Measurements from ENCODE around the gene RMND5B.
"Not testable (repeated sequence)": the region's sequence is repeated elsewhere in the genome, so short reads cannot be mapped to it uniquely, and the experiment has no call there.

The RMND5B gene

DNA sequence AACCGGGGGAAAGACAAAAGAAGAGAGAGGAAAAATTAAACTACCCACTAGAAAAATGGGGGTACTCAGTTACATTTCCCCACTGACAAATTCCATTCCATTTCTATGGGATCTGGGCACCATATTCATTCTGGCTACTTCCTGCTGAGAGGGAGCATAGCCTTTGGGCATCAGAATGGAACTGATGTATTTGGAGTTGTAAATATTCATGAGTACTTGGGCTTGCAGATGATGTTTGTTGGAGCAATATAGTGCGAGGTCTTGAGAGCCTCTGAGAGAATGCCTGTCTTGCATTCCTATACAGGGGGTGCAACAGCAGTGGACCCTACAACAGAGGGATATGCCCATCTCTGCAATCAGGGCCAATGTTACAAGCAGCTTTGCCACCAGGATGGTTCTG lies 39.6 kb downstream of the RMND5B start:
- no peak for DNase-seq (ENCODE audit: low spot score)

DNA sequence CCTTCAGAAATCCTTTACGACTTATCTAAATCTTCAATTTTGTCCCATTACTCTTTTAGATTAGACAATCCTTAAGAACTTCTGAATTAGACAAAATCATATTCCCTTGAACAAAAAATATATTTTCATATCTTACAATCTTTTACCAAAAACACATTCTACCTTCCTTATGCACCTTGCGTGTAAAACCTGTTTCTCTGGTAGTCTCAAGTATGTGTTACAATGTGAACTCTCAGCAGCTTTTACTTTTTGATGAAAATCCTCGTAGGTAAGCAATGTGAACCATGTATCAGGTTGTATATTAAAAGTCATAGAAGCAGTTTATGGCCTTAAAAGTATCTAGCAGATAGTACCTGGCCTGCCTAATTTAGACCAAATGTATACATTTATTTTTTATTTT lies 43.6 kb downstream of the RMND5B start:
- no peak for DNase-seq (ENCODE audit: low spot score)

DNA sequence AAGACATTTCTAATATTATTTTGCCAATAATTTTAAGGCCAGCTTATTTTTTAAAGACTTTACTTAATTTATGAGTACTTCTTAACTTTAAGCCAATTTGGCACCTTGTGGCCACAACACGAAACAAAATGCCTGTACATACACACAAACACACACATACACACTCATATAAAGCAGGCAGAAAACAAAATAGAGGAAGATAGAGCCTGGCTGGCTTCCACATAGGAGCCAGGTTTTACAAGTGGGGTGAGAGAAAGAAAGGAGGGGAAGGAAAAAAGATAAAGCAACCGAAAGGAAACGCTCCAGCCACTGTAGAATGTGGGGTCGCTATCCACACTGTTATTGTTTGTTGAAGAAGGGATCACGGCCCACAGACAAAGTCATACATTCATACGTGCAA lies 46.0 kb downstream of the RMND5B start:
- no peak for DNase-seq (ENCODE audit: low spot score)

DNA sequence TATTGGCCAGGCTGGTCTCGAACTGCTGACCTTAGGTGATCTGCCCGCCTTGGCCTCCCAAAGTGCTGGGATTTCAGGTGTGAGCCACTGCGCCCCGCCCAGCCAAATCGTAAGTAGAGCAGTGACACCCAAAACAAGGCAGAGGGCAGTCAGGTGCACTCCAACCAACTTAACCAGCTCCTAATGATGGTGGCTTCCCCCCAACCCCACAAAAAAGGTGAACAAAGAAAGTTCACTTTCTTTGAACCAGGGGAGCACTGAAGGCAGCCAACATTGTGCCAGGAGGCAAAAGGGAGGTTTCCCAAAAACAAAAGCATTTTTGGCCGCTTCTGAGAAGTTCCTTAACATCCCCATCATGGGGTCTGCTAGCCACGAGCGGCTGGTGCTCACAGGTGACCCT lies 46.8 kb downstream of the RMND5B start:
- DNase-seq (ENCODE audit: low spot score): no peak

DNA sequence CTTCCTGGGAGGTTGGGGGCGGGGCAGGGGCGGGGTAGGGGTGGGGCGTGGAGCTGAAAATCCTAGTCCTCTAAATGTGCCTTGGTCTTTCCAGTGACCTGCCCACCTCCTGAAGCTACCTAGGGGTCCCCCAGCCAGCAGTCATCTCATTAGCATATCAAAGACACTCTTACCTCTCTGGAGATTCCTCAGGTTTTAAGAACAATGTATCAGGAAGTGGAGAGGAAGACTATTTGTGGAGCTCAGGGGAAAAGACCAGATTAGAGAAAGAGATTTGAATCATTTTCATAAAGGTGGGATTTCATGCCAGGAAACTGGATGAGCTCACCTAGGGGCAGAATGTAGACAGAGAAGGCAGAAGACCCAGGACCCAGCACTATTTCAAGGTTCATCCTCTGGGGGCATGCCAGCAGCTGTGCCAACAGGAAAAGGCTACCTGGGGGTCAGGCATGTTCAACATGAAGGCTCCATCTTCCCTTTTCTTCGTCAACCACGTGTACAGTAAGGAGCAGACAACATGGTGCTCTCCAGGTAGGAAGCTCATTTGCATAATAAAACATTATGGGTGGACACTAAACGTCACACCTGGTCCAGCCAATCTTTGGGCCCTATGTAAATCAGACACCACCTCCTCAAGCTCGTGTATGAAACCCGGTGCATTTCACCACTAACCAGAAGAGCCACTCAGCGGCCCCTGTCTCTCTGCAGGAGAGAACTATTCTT lies 49.5 kb downstream of the RMND5B start:
- DNase-seq (ENCODE audit: low spot score): no peak

DNA sequence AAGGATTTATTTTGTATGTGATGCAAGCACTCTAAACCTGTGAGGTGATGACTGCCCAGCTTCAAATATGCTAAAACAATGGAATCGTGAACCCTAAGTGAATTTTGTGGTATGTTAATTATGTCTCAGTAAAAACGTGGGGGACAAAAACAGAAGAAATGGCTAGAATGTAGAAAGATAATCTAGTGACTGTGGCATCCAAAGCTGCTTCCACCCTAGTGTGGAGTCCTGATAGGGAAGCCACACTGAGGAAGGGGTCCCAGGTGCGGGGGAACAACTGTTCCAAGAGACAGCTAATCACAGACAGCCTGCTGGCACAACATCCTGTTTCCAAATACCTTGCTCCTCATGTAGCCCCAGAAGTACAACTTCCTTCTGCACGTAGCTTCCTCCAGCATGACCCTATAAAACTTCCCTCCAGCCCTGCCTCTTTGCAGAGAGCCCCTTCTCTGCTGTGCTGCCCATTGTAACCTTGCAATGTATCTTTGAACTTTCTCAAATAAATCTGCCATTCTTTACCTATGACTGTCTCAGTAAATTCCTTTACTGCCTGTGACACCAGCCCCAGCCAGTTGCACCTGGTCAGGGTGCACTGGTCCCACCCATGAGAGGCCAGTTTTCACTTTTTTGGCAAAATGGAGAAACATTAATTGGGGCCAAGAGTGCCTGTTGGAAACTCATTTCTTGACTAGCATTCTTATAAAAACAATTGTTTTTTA lies 51.5 kb downstream of the RMND5B start:
- no peak for DNase-seq (ENCODE audit: low spot score)

DNA sequence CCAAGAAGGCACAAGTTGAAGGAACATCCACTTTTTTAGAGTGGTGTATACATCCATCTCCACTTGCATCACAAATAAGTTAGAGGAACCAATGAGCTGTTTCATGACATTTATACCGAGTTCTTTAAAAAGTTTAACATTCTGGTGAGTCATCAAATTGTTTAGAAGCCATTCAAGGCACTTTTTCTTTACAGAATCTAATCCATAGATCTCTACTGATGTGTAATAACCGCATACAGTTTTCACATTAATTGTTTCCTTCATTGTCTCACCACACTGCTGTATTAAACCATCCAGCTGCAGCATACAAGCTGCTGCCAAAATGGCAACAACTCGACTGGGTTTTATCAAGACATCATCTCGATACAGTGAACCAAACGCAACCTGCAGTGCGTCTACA lies 55.6 kb downstream of the RMND5B start:
- no peak for DNase-seq (ENCODE audit: low spot score)

DNA sequence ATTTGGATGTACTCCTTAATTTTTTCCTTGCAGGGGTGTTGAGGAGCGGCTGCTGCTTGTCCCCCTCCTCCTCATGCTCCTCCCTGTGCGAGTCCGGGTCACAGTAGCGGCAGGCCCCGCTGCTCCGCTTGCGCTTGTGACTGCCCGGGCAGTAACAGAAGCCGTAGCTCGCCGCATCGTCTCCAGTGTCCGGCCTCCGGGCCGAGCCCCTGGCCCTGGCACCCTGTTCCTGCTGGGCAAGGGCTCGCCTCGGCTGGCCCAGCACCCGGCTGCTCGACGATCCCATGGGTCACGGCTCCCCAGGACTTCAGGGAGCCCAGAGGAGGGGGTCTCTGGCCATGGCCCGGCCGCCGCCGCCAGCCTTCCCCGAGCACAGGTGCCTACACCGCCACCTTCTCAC lies 56.2 kb downstream of the RMND5B start, which contains the start of gene GMCL2:
GMCL2 (minus strand) TSS at position 358 of the 400 bp plus-strand sequence; CDS start at position 286, 72 bp downstream.
- DNase-seq (ENCODE audit: low spot score): no peak

DNA sequence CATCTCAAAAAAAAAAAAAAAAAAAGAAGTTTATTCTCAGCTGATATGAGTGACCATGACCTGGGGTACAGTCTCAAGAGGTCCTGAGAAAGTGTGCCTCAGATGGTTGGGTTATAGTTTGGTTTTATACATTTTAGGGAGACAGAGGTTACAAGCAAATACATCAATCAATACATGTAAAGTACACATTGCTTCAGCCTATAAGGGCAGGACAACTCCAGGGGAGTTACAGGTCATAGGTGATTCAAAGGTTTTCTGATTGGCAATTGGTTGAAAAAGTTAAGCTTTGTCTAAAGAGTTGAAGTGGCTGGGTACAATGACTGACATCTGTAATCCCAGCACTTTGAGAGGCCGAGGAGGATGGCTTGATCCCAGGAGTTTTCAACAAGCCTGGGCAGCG lies 58.6 kb downstream of the RMND5B start:
- DNase-seq (ENCODE audit: low spot score): no peak

DNA sequence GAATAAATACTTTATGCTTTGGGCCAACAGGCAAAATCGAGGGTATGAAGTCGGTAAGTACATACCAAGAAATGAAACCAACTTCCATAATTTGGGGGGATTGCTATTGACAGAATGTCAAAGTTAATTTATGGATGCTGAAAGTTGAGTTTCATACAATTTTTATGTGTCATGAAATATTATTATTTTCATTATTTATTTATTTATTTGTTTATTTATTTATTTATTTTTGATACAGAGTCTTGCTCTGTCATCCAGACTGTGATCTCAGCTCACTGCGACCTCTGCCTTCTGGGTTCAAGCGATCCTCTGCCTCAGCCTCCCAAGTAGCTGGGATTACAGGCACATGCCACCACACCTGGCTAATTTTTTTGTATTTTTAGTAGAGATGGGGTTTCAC lies 60.8 kb downstream of the RMND5B start:
- DNase-seq (ENCODE audit: low spot score): no peak

DNA sequence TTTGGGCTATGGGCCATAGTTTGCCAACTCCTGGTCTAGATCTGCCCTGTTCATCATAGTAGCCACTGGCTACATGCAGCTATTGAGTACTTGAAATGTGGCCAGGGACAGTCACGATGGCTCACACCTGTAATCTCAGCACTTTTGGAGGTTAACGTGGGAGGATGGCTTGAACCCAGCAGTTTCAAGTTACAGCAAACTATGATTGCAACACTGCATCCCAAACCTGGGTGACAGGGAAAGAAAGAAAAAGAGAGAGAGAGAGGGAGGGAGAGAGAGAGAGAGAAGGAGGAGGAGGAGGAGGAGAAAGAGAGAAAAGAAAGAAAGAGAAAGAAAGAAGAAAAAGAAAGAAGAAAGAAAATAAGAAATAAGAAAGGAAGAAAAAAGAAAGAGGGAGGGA lies 61.4 kb downstream of the RMND5B start:
- DNase-seq (ENCODE audit: low spot score): no peak

DNA sequence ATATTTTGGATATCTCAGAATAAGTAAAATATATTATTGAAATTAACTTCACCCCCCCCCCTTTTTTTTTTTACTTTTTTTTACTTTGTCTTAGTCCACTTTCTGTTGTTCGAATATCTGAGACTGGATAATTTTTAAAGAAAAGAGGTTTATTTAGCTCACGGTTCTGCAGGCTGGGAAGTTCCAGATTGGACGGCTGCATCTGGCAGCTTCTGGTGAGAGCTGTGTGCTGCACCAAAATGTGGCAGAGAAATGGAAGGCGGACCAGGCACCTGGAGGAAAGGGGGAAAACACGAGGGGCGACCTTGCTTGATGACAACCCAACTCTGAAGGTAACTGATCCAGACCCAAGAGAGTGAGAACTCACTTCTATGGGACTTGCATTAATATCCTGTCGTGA lies 62.0 kb downstream of the RMND5B start:
- no peak for DNase-seq (ENCODE audit: low spot score)

DNA sequence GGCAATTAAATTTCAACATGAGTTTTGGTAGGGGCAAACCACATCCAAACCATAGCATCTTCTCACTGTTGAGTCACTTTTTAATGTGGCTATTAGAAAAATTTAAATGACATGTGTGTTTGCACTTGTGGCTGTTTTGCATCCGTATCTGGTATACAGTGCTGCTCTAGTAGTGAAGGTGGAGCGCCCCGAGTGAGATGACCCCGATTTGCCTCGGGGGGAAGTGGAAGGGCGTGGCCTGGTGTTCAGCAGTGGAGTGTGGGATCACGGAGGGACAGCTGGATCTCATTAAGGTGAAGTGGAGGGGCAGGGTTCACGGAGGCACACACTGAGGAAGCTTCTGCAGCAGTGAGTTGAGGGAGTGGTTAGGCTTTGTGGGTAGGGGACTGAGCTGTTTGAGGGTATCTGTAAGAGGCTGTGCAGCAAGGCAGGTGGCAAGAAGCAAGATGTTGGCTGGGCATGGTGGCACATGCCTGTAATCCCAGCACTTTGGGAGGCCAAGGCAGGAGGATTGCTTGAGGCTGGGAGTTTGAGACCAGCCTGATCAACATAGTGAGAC lies 62.5 kb downstream of the RMND5B start:
- DNase-seq (ENCODE audit: low spot score): no peak

DNA sequence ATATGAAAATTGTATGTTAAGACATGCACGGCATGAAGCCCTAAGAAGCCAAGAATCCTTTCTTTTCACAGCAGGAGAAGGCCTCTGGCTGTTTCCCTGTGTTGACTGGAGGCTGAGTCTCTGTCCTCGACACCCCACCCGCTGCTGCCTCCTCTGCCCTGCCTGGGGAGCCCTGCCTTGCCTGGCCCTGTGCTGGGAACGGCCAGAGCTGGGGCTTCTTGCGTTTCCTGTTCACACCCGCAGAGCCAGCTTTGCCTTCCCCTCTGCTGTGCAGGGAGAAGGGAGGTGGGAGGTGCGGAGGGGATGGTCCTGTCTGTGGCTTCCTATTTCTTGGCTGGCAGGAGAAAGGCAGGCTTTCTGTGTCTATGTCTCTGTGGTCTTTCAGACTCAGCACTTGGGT lies 63.2 kb downstream of the RMND5B start:
- no peak for DNase-seq (ENCODE audit: low spot score)

DNA sequence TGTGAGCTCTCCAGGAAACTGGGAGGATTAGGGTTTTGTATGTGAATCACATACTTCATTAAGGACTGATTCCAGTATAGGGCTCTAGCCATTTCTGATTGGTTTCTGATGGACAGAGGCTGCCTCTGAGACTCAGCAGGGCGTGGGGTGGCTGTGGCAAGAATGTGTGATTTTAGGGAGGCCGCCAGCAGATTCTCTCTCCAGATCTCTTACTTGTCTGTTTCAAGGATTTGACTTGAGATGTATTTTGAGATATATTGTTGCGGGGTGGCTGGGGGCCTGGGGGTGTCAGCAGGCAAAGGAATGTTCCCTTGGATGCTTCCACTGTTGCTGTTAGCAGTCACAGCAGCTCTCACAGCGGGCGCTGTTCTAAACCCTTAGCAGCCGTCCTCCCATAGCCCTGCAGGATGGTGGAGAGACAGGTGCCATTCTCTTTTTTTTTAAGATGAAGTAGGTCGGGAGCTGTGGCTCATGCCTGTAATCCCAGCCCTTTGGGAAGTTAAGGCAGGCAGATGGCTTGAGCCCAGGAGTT lies 65.5 kb downstream of the RMND5B start:
- no peak for DNase-seq (ENCODE audit: low spot score)

DNA sequence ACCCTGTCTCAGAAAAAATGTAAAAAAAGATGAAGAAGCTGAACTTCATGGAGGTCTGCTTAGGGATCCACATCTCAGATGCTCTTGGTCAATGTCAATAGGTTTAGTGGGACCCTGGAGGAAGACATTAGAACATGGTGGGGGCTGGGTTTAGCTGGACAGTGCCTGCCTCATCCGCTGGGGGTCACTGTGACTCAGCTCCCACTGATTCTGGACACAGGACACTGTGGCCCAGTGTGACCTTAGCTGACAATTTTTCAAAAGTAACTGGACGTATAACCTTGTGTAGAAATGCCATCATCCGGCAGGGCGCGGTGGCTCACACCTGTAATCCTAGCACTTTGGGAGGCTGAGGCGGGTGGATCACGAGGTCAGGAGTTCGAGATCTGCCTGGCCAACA lies 66.2 kb downstream of the RMND5B start:
- no peak for DNase-seq (ENCODE audit: low spot score)

DNA sequence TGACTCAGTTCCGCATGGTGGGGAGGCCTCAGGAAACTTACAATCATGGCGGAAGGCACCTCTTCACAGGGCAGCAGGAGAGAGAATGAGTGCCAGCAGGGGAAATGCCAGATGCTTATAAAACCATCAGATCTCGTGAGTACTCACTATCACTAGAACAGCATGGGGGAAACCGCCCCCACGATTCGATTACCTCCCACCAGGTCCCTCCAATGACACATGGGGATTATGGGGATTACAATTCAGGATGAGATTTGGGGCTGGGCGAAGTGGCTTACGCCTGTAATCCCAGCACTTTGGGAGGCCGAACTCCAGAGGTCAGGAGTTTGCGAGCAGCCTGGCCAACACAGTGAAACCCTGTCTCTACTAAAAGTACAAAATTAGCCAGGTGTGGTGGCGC lies 67.3 kb downstream of the RMND5B start:
- not testable (repeated sequence) for DNase-seq (ENCODE audit: low spot score)

DNA sequence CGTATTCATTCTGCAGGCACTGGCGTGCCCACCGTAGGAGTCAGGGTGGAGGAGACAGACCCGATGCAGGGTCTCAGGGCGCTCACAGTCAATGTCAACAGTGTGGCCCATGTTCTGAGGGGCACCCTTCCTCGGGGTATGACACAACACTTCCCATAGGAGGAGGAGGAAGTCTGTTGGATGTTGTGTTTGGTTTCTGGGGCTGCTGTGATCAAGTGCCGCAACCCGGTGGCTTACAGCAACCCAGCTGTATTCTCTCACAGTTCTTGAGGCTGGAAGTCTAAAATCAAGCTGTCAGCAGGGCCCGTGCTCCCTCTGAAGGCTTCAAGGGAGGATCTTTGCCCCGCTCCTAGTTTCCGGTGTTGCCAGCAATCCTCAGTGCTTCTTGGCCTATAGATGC lies 67.9 kb downstream of the RMND5B start:
- DNase-seq (ENCODE audit: low spot score): no peak

DNA sequence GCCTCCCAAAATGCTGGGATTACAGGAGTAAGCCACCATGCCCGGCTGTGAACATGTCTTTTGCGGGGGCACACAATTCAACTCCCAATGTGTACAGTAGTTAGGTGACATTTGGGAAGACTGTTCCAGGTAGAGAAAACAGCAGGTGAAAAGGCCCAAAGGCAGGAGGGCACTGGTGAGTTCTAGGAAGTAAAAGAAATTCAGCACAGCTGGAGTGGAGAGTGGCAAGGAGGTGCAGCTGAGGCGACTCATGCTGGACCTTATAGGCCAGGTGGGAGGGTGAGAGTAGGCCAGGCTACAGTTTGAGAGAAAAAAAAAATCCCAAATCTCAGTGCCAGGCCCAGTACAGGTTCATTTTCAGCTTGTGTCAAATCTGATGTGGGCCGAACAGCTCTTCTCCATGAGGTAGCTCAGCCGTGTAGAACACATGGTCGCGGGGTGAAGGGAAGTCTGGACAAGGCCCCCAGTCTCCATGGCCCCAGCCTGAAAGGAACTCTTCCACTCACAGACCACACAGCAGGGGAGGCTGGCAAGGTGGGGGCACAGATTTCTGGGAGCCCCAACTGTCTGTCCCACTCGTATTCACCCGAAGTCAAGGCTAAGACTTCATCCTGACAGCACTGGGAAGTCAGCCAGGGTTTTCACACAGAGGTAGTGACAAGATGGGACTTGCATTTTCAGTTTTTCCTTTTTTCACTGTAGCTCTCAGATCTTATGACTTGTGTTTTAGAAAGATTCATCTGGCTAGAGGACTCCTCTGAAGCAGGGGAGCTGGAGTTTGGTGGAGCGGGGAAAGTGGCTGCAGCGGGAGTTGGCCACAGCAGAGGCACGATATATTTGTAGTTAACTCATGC lies 69.0 kb downstream of the RMND5B start:
- DNase-seq (ENCODE audit: low spot score): no peak
